Fibroblast of villous mesenchyme (primary cell): Measurements from ENCODE around the gene TRPV6. TPM values are rescaled to one million over a fixed set of nuclear protein-coding genes. Genes with fewer than 3 reads are reported as not detected.
A peak's percentile ranks its signal among the peaks of the same experiment; 100 is the strongest.

Source experiments
- DNase-seq: peaks from one replicate; pipeline ENCODE4 v3.0.0-alpha.2; 2010; ENCODE audit warnings: low read depth
- H3K4me3 ChIP-seq: 2 replicates; pipeline ENCODE4 v1.5.1; 2011; ENCODE audit warnings: low read depth, mild to moderate bottlenecking, low read length
- total RNA-seq: library from RNA; depleted of rRNA; stranded (reverse); fragments of >200 nt; gene quantifications from 2 replicates; pipeline ENCODE4 v1.2.3, GENCODE V29; 2012
- TF ChIP-seq, protein P1 (sequence below): IDR thresholded peaks from 2 replicates; pipeline ENCODE4 v1.5.1; 2012; ENCODE audit warnings: low read depth, mild to moderate bottlenecking, low read length; ENCODE audit not compliant: insufficient read depth

The TRPV6 gene
- total RNA-seq, 1 donor = not detected

DNA sequence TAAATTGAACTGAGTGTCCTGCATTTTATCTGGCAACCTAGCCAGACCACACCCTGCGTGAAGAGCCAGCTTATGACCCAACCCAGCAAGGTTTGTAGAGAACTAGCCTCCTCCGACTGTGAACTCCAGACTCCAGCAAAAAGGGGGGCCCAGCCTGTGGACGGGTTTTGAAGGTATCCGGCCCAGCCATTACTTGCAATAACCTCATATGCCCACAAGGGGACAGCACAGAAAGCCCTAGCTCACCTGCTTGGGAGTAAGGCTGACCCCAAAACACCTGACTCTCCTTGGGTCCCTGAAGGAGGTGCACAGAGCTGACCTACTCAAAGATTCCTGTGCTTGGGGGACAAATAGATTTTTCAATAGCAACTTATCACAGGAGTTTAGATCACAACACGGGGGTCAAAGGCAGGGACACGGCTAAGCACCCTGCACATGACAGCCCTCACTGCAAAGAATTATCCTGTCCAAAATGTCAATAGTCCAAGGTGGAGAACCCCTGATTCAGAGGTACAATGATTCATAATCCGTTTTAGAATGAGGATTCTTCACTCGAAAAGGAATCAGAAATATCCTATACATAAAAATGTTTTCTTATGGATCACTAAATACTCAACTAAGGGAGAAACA is 4.6 kb downstream of the TRPV6 start:
- no peak overlapping the region for H3K4me3 ChIP-seq
- TF ChIP-seq, protein P1, sequence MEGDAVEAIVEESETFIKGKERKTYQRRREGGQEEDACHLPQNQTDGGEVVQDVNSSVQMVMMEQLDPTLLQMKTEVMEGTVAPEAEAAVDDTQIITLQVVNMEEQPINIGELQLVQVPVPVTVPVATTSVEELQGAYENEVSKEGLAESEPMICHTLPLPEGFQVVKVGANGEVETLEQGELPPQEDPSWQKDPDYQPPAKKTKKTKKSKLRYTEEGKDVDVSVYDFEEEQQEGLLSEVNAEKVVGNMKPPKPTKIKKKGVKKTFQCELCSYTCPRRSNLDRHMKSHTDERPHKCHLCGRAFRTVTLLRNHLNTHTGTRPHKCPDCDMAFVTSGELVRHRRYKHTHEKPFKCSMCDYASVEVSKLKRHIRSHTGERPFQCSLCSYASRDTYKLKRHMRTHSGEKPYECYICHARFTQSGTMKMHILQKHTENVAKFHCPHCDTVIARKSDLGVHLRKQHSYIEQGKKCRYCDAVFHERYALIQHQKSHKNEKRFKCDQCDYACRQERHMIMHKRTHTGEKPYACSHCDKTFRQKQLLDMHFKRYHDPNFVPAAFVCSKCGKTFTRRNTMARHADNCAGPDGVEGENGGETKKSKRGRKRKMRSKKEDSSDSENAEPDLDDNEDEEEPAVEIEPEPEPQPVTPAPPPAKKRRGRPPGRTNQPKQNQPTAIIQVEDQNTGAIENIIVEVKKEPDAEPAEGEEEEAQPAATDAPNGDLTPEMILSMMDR = peak; percentile 94
- peak; percentile 41 for DNase-seq

- H3K4me3 ChIP-seq = no peak overlapping the region
- TF ChIP-seq, protein P1 = no peak
- no peak for DNase-seq
Measured at GRCh38 chr7:142879060-142879459, 6.5 kb downstream of the TRPV6 start.

GRCh38 chr7:142878315-142878714 is 7.2 kb downstream of the TRPV6 start:
- TF ChIP-seq, protein P1 = no peak
- no peak for DNase-seq
- no peak overlapping the region for H3K4me3 ChIP-seq

DNA sequence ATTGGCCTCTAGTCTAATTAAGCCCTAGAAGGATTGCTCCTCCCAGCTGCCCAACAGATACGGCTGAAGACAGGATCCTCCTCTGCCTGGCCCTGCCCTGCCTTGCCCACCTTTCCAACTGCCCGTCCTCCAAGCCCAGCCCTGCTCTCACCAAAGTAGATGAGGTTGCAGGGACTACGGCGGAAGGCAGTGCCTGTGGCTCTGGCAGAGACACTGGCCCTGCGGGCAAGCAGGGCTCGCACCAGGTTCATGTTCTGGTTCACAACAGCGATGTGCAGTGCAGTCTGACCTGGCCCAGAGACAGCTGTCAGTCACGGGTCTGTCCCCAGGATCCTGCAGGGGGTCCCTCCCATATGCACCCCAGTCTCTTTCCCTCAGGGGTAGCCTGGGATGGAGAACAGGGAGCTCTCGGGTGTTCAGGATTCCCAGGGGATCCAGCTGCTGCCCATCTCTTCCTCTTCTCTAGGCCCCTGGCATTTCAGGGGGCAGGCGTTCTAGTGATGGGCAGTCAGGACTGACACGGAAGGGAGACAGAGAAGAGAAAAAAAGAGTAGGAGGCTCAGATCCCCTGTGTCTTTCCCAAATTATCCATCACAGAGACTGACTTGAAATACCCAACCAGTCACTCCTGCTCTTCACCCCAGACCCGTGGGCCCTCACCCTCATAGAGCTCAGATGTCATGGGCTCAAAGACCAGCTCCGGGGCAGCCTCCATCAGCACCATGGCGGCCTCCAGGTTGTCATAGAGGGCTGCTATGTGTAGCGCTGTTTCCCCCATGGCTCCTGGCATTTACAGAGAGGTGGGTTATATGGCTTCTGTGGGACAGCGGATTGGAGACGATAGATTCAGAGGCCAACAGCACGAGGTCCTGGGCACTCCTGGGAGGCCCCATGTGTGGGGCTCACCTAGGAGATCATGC is 8.3 kb downstream of the TRPV6 start:
- no peak overlapping the region for H3K4me3 ChIP-seq
- no peak for DNase-seq
- TF ChIP-seq, protein P1 = no peak

GRCh38 chr7:142876236-142876960 is 9.1 kb downstream of the TRPV6 start:
- TF ChIP-seq, protein P1 = no peak
- DNase-seq = no peak
- H3K4me3 ChIP-seq = no peak overlapping the region

- TF ChIP-seq, protein P1 = no peak
- no peak for DNase-seq
- H3K4me3 ChIP-seq = no peak overlapping the region
Measured at GRCh38 chr7:142875456-142875855, 10.1 kb downstream of the TRPV6 start.
